OCI-LY7 (cell line): ENCODE data around the gene SRSF7. TPM values are rescaled to one million over a fixed set of nuclear protein-coding genes. Genes with fewer than 3 reads are reported as not detected.

Source experiments
- BruUV-seq: library from RNA; stranded (reverse); fragments of 400-500 nt; replicated peaks from 2 replicates; lab custom pipeline; 2021; lab: Mats Ljungman, UMichigan
- CTCF ChIA-PET: fragments of 300-600 bp; sonication (Branson Sonifier 250); formaldehyde crosslinking; loops from one replicate; lab custom pipeline; 2022; ENCODE audit warnings: antibody characterized with exemption; ENCODE audit not compliant: unreplicated experiment; lab: Charles Lee
- POLR2A ChIA-PET: fragments of 300-600 bp; sonication (Branson Sonifier 250); formaldehyde crosslinking; loops from one replicate; lab custom pipeline; 2022; ENCODE audit warnings: antibody characterized with exemption; lab: Charles Lee
- DNase-seq: peaks from one replicate; pipeline ENCODE4 v3.0.0-alpha.2; 2015; ENCODE audit warnings: low spot score
- H2AFZ ChIP-seq: fragments of 200-600 bp; sonication (generic), shearing (Covaris generic); 2 replicates; pipeline ENCODE4 v1.6.1; 2014; ENCODE audit warnings: mild to moderate bottlenecking, antibody characterized with exemption, low read length, moderate library complexity
- H3K27ac ChIP-seq: fragments of 200-600 bp; sonication (generic); 2 replicates; pipeline ENCODE4 v1.5.1; 2014; ENCODE audit warnings: mixed run types, low read depth, mild to moderate bottlenecking, moderate library complexity, low read length, inconsistent platforms; ENCODE audit not compliant: poor library complexity, severe bottlenecking
- H3K36me3 ChIP-seq: fragments of 200-600 bp; sonication (generic); 2 replicates; pipeline ENCODE4 v1.6.1; 2014; ENCODE audit warnings: mild to moderate bottlenecking, antibody characterized with exemption, low read length, moderate library complexity, mixed read lengths; ENCODE audit not compliant: insufficient read depth
- H3K4me1 ChIP-seq: fragments of 200-600 bp; sonication (generic); 2 replicates; pipeline ENCODE4 v1.5.1; 2014; ENCODE audit warnings: mild to moderate bottlenecking, low read length; ENCODE audit not compliant: insufficient read depth, poor library complexity, severe bottlenecking
- H3K4me2 ChIP-seq: fragments of 200-600 bp; sonication (generic); 2 replicates; pipeline ENCODE4 v1.6.1; 2014; ENCODE audit warnings: mild to moderate bottlenecking, low read length
- H3K4me3 ChIP-seq: fragments of 200-600 bp; sonication (generic); 2 replicates; pipeline ENCODE4 v1.5.1; 2014; ENCODE audit warnings: mild to moderate bottlenecking, low read depth, low read length; ENCODE audit not compliant: poor library complexity, severe bottlenecking
- H3K79me2 ChIP-seq: fragments of 200-600 bp; sonication (generic); 2 replicates; pipeline ENCODE4 v1.6.1; 2016; ENCODE audit warnings: low read depth, mild to moderate bottlenecking, low read length, moderate library complexity, mixed read lengths; ENCODE audit not compliant: insufficient read depth
- H3K9me2 ChIP-seq: fragments of 200-600 bp; sonication (generic); 2 replicates; pipeline ENCODE4 v1.6.1; 2016; ENCODE audit warnings: mild to moderate bottlenecking, low read length, mixed read lengths; ENCODE audit not compliant: insufficient read depth
- H3K9me3 ChIP-seq: fragments of 200-600 bp; sonication (generic); 2 replicates; pipeline ENCODE4 v1.6.1; 2014; ENCODE audit warnings: mild to moderate bottlenecking, mixed run types, low read length, mixed read lengths
- H4K20me1 ChIP-seq: fragments of 200-600 bp; sonication (generic); 2 replicates; pipeline ENCODE4 v1.6.1; 2014; ENCODE audit warnings: mild to moderate bottlenecking, antibody characterized with exemption, low read length, moderate library complexity, mixed read lengths; ENCODE audit not compliant: insufficient read depth
- EZH2phosphoT487 ChIP-seq: fragments of 200-600 bp; sonication (generic); IDR thresholded peaks from 2 replicates; pipeline ENCODE4 v1.6.1; 2018; ENCODE audit warnings: low read depth, borderline replicate concordance, mild to moderate bottlenecking, mixed run types, antibody characterized with exemption, low read length, moderate library complexity, mixed read lengths
- intact Hi-C: fragments of 100-400 bp; cut with micrococcal nuclease; formaldehyde crosslinking; loops from one replicate; pipeline ENCODE4 v1.10.0; 2022; ENCODE audit not compliant: unreplicated experiment
- total RNA-seq, 2 experiments: library from RNA; depleted of rRNA in 1 of 2; stranded (reverse); fragments of >200 nt in 1 of 2; shearing (Covaris generic) in 1 of 2; gene quantifications; 2 replicates each; pipeline ENCODE4 v1.2.3, GENCODE V29; 2014 to 2022
- TF ChIP-seq, protein P1 (sequence below): fragments of 200-600 bp; sonication (generic); conservative IDR thresholded peaks from 2 replicates; pipeline ENCODE4 v1.5.1; 2014; ENCODE audit warnings: mild to moderate bottlenecking, antibody characterized with exemption, low read length, moderate library complexity, mixed read lengths

SRSF7 gene
- total RNA-seq, 2 experiments from 2014 or later: 320 to 337 TPM

DNA sequence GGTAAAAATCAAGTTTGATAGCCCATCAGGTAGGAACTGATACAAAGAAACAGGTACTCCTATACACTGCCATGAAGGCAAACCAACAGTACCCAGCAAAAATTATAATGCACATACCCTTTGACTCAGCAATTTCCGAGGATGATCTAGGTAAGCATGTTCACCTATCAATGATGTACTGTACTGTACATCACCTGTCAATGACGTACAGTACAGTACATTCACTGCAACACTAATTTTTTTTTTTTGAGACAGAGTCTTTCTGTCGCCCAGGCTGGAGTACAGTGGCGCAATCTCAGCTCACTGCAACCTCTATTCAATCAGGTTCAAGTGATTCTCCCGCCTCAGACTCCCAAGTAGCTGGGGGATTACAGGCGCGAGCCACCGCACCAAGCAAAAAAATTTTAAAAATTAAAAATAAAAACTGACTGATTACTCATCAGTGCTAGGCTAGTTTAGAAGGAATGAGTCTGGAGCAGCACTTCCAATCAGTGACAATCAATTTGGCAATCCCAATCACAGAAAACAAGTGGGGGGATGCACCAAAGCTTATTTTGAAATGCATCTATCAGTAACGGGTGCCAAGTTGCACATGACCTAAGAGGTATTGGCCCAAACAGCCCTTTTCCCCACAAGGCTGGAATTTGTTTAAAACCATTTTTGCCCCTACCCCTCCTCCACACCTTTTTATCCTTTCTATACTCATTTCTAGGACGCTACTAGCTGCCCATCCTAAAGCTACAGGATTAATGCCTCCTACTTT, 8.2 kb downstream of the SRSF7 start:
- Histone ChIP-seq H3K4me1 (peaks cover 26% of the 10 kb centered on the region), H3K4me2 (no peak overlapping the region), H3K36me3 (peaks cover 100% of the 10 kb centered on the region), H3K9me3 (peaks cover 4% of the 10 kb centered on the region; the same call in 1 of the 2 replicates), H3K27ac (no peak overlapping the region), H3K4me3 (no peak overlapping the region), H3K9me2 (no peaks in the 10 kb centered on the region), H2AFZ (no peak overlapping the region), H3K79me2 (peaks cover 52% of the 10 kb centered on the region), H4K20me1 (peaks cover 34% of the 10 kb centered on the region)
- no peak for DNase-seq
- CTCF ChIA-PET: no interaction called here
- no TSS peak for BruUV-seq
- intact Hi-C loops: loop anchor here (5.0 to 10.0 kb wide), 3 partner anchors 161 to 428 kb away; no protein-coding TSS in a partner anchor
- TF ChIP-seq EZH2phosphoT487: no peak
- TF ChIP-seq, protein P1, sequence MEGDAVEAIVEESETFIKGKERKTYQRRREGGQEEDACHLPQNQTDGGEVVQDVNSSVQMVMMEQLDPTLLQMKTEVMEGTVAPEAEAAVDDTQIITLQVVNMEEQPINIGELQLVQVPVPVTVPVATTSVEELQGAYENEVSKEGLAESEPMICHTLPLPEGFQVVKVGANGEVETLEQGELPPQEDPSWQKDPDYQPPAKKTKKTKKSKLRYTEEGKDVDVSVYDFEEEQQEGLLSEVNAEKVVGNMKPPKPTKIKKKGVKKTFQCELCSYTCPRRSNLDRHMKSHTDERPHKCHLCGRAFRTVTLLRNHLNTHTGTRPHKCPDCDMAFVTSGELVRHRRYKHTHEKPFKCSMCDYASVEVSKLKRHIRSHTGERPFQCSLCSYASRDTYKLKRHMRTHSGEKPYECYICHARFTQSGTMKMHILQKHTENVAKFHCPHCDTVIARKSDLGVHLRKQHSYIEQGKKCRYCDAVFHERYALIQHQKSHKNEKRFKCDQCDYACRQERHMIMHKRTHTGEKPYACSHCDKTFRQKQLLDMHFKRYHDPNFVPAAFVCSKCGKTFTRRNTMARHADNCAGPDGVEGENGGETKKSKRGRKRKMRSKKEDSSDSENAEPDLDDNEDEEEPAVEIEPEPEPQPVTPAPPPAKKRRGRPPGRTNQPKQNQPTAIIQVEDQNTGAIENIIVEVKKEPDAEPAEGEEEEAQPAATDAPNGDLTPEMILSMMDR: no peak
- POLR2A ChIA-PET: interaction anchor here (0.8 to 4.6 kb wide), 4 partner anchors 8 to 210 kb away, joined by 4 to 24 read pairs (median 14); partner anchors contain the start of gene SRSF7

DNA sequence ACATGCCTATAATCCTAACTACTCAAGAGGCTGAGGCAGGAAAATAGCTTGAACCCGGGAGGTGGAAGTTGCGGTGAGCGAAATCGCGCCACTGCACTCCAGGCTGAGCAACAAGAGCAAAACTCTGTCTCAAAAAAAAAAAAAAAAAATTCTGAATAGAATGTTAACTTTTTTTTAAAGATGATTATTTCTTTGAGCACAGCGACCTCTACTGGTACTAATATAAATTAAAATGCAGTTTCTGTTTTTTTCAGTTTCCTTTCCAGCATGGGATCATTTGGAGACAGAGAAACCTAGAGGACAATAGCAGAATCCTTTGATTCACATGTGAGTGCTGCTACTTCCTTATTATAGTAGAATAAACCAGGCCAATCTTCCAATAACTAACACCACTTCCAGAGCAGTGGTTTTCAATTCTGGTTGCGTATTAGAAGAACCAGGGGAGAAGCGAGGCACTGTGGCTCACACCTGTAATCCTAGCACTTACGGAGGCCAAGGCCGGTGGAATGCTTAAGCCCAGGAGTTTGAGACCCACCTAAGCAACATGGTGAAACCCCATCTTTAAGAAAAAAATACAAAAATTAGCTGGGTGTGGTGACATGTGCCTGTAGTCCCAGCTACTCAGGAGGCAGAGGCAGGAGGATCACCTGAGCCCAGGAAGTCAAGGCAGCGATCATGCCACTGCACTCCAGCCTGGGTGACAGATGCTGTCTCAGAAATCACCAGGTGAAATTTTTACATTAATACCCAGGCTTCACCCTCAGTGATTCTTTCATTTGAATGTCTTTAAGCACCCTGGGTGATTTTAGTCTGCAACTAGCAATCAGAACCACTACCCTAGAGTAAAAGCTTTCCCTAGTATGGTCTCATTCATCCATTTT, 10.1 kb downstream of the SRSF7 start:
- Histone ChIP-seq H3K9me3 (peaks cover 4% of the 10 kb centered on the region; the same call in 1 of the 2 replicates), H3K4me3 (no peak overlapping the region), H2AFZ (no peak overlapping the region), H3K4me2 (no peak overlapping the region), H3K36me3 (peaks cover 95% of the 10 kb centered on the region), H3K79me2 (peaks cover 33% of the 10 kb centered on the region; the same call in 1 of the 2 replicates), H3K9me2 (no peaks in the 10 kb centered on the region), H3K27ac (peak overlapping the region; percentile 5), H4K20me1 (peaks cover 15% of the 10 kb centered on the region), H3K4me1 (peaks cover 8% of the 10 kb centered on the region)
- peak; percentile 55 for DNase-seq
- ChIA-PET CTCF (no interaction called here), POLR2A (interaction anchor here (4.6 kb wide), 1 partner anchor 10 kb away, joined by 23 read pairs; the partner anchor contains the start of gene SRSF7)
- BruUV-seq: no TSS peak
- intact Hi-C loops: loop anchor here (5.0 to 10.0 kb wide), 3 partner anchors 159 to 426 kb away; no protein-coding TSS in a partner anchor
- TF ChIP-seq, protein P1: peak; percentile 88
- no peak for TF ChIP-seq EZH2phosphoT487
